Stimulated activated naive CD4-positive, alpha-beta T cell treated with Interleukin-2 at 50 U/mL for 16 hours (primary cell): ENCODE results near the gene KIAA1217.

Experiments
- DNase-seq: peaks from one replicate; lab custom pipeline; 2025; lab: John Stamatoyannopoulos, UW

Gene KIAA1217

DNA sequence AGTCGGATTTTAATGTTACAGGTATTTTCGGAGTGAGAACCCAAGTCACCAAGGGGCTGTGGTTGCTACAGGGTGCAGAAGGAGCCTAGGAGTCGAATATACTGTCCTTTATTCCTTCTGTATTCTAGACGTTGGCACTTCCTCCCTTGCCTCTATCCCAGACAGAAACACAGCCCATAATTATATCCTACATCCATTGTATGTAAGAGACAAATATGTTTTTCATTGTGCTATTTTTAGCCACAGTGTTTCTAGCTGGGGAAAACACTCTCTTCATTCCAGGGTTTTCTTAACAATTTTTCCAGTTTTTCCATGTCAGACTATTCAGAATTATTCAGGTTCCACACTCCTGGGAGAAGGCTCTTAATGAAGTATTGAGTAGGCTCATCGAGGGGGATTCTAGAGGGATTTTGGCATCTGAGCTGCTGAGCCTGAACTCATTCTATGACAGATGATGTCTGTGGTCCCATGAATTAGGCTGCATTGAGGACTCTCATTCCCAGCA, 32.6 kb downstream of the KIAA1217 start:
- no peak for DNase-seq

- no peak for DNase-seq
Measured at GRCh38 chr10:24242562-24242961, 33.6 kb downstream of the KIAA1217 start.

GRCh38 chr10:24246365-24246764, 37.4 kb downstream of the KIAA1217 start:
- no peak for DNase-seq

DNA sequence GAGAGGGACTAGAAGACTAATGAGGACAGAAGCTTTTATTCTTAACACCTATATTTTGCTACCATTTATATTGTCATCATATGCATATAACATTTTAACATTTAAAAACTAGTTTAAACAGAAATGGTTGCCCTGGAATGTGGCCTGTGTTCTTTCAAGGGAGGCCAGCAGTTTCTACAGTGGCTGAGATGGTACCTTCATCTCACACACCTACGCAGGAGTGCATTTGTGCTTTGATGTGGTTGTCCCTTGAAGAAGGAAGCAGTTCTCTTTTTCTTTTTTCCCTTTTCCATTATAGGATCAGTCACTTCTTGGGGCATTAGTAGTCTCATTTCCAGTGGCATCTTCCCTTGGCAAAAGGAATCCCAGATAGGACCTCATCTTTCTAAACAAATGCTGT, 38.9 kb downstream of the KIAA1217 start:
- DNase-seq, result no peak

- no peak for DNase-seq
Measured at GRCh38 chr10:24249829-24250415, 41.0 kb downstream of the KIAA1217 start.

DNA sequence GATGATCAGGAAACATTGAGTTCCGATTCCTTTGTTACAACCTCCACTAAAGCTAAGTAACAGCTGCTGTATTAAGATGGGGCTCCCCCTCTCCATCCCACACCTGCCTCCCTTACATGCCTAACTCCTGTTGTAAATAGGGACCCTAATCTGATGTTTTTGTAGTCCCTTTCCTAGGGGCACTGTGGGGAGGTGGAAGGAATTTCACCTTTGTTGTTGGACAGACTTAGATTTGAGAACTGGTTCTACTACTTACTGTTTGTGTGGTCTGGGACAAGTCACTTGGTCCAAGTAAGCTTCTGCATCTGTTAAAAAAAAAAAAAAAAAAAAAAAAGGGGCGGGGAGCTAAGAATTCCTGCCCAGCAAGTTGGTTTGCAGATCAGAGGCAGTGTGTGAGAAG, 42.6 kb downstream of the KIAA1217 start:
- no peak for DNase-seq

DNA sequence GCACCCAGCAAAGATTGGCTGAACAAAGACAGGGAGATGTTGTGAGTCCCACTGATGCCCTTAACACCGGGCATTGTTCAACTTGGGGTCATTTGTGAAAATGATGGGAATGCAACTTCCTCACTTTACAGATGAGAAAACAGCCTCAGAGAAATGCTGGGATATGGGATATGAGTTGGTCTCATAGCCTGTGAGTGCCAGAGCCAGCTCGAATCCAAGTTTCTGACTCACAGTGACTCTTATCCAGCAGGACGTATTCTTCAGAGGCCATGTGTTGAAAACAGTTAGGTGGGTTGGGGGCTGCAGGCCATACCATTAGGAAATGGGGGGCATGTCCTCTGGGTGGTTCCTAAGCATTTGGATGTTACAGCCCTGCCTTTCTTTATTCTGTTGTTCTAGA, 45.2 kb downstream of the KIAA1217 start:
- DNase-seq, result no peak

- DNase-seq, result no peak
Measured at GRCh38 chr10:24255115-24255880, 46.4 kb downstream of the KIAA1217 start.

DNA sequence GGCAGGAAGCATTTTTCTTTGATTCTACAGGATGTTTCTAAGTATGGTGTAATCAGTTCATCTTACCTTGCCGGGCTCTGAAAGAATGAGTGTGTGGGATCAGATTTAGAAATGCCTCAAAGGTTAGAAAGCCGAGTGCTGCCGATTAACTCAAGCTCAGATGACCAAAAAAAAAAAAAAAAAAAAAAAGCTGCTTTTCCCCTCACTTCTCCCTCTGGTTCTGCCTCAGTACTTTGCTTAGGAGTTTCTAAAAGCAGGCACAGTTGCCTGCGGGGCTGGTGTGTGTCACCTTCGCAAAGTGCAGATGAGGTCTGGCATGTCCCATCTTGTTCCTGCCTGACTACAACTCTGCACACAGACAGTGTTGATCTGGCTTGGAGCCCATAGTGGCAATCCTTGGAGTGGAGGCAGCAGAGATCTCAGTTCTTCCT, 47.0 kb downstream of the KIAA1217 start:
- DNase-seq, result no peak

GRCh38 chr10:24256619-24257107, 47.7 kb downstream of the KIAA1217 start:
- DNase-seq, result no peak

GRCh38 chr10:24257588-24257987, 48.6 kb downstream of the KIAA1217 start:
- no peak for DNase-seq

GRCh38 chr10:24259365-24260130, 50.6 kb downstream of the KIAA1217 start:
- DNase-seq, result no peak

DNA sequence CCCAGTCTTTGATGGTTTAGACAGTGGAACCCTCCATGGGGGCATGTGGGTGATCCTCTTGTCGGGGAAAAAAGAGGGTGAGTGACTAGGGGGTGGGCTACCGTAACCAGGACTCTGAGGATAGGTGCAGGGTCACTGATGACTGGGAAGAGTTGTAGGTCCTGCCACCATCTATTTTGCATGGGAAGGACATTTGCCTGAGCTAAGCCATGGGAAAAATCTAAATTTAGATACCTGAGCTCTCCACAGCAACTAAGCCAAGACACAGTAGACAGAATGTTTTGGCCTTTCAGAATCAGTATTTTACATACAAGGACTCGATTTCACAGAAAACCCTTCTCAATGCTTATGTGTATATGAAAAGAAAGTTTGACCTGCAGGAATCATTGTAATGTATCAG, 52.7 kb downstream of the KIAA1217 start:
- no peak for DNase-seq

DNA sequence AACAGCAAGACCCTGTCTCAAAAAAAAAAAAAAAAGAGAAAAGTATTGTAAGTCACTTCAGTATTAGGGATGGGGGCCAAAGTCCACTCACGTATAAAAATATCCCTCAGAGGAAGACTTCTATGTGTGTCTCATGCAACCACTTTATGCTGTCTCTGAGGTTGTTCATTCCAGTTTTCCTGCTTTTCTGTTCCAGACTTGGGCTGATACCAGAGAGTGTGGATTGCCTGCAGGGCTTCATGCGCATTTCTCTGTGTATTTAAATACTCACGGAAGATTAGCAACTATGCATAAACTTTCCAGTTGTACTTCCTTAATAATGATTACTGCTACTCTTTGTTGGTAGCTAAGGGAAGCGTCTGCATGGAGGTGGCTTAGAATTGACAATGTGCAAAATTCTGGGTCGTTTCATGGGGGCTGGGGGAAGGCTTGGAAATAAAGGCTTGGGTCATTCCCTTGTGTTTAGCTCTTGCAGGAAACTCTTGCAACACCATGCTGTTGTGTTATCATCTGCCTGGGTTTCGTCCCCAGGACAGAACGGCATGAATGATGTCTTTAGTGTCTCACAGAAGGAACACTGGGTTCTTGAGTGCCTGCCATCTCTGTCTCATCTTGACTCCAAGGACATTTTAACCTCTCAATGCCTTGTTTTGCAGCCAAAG, 54.1 kb downstream of the KIAA1217 start:
- DNase-seq, result no peak

DNA sequence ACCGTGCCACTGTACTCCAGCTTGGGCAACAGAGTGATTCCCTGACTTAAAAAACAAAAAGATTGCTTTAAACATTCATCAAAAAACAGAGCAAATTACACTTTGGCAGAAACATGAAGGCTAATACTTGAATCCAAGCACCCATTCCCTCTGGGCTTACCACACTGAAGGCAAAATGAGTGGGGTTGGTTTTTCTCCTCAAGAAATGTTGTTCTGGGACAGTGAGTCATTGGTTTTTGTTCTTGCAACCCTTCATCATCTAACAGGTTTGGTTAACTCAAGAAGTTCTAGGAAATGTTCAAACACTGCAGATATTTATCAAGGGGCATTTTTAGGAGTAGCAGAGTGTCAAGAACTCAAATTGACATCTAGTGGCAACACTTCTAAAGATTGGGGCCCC, 60.5 kb downstream of the KIAA1217 start:
- no peak for DNase-seq

- DNase-seq, result no peak
Measured at GRCh38 chr10:24272374-24272773, 63.4 kb downstream of the KIAA1217 start.

DNA sequence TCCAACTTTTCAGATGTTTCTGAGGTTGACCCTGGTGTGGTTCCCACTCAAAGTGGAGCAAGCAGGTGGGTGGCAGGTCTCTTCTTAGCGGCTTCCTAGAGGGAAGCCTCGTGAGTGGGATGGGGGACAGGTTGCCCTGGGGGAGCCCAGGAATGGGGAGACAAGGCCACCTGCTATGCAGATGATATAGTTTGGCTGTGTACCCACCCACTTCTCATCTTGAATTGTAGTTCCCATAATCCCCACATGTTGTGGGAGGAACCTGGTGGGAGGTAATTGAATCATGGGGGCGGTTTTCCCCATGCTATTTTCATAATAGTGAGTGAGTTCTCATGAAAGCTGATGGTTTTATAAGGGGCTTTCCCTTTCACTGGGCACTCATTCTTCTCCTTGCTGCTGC, 68.3 kb downstream of the KIAA1217 start:
- no peak for DNase-seq

- no peak for DNase-seq
Measured at GRCh38 chr10:24277771-24278170, 68.8 kb downstream of the KIAA1217 start.

- DNase-seq, result no peak
Measured at GRCh38 chr10:24278176-24278889, 69.4 kb downstream of the KIAA1217 start.

DNA sequence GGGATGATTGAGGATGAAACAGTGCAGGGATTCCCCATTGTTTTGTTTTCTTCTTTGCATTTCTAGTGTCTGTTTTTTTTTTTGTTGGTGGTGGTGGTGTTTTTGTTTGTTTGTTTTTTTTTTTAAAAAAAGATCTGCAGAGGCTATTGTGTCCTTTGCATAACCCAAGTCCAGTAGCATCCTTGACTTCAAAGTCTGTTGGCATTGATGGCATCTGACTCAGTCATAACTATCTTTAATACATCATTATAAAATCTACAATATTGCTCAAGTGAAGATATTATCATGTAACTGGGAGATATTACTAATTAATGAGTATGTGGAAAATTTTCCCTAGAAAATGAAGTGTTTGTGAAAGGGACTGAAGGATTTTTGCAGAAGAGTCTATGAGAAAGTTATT, 70.2 kb downstream of the KIAA1217 start:
- no peak for DNase-seq

DNA sequence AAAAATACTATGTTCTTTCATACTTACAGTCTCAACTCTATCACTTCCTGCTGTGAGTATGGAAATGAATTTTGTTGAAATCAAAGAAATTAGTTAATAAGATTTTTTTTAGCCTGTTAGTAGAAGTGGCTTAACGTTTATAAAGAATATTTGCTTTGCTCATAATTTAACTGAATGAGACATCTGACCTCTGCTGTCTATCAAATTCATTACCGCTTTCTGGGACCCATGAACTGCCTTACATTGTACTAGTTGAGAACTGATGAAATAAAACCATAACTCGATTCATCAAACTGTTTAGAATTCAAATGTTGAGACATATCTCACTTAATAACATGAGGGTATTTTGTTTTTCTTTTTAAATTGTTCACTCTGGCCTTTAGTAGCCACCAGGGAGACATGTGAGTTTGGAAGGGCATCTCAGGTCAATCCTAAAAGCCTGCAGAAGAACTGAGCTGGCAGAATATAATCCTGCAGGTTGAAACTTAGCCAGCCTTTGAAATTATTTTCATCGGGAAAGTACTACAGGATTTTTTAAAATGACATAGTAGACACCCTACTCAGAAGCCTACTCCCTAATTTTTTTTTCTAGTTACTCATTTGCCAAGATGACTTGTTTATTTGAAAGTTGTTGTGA, 78.7 kb downstream of the KIAA1217 start:
- no peak for DNase-seq
